Panc1 (cell line): ENCODE measurements around the gene RAB26.

Experiments used
- CTCF ChIP-seq: fragments of 450-650 bp; IDR thresholded peaks from 2 replicates; pipeline ENCODE4 v1.5.1; 2017; ENCODE audit warnings: mild to moderate bottlenecking
- POLR2AphosphoS5 ChIP-seq: IDR thresholded peaks from 2 replicates; pipeline ENCODE4 v1.6.1; 2012; ENCODE audit warnings: mild to moderate bottlenecking, low read depth, low read length, moderate library complexity
- TCF7L2 ChIP-seq: IDR thresholded peaks from 2 replicates; pipeline ENCODE4 v1.6.1; 2011; ENCODE audit warnings: mild to moderate bottlenecking, low read depth, low read length, inconsistent platforms

GRCh38 chr16:2198283-2198682 is 49.9 kb downstream of the RAB26 start:
- no peak for TF ChIP-seq CTCF
- TF ChIP-seq POLR2AphosphoS5: no peak
- TF ChIP-seq TCF7L2: no peak
